BJ (cell line): ENCODE data around the gene ABCC1. TPM values are rescaled to one million over a fixed set of nuclear protein-coding genes. Genes with fewer than 3 reads are reported as not detected.
A peak's percentile ranks its signal among the peaks of the same experiment; 100 is the strongest.

Source experiments
- CTCF ChIA-PET: fragments of 350-600 bp; formaldehyde crosslinking; extraction: SDS; loops from one replicate; lab custom pipeline; 2021; ENCODE audit warnings: antibody characterized with exemption, inconsistent platforms; lab: Yijun Ruan, JAX
- POLR2A ChIA-PET: fragments of 300-600 bp; sonication (Branson Sonifier 250); formaldehyde crosslinking; extraction: SDS; loops from one replicate; lab custom pipeline; 2021; ENCODE audit warnings: antibody characterized with exemption; lab: Charles Lee
- DNase-seq: peaks from one replicate; pipeline ENCODE4 v3.0.0-alpha.2; 2011; ENCODE audit warnings: low read depth
- H3K27me3 ChIP-seq: 2 replicates; pipeline ENCODE4 v1.6.0; 2011; ENCODE audit warnings: low read length; ENCODE audit not compliant: control insufficient read depth, insufficient read depth
- H3K36me3 ChIP-seq: 2 replicates; pipeline ENCODE4 v1.5.1; 2011; ENCODE audit warnings: low read length; ENCODE audit not compliant: control insufficient read depth, insufficient read depth
- H3K4me3 ChIP-seq: 2 replicates; pipeline ENCODE4 v1.5.1; 2011; ENCODE audit warnings: low read depth, mild to moderate bottlenecking, control low read depth, low read length
- polyA plus RNA-seq: library from polyadenylated mRNA; depleted of rRNA; stranded (reverse); fragments of >200 nt; gene quantifications from 2 replicates; pipeline ENCODE4 v1.2.3, GENCODE V29; 2011
- TF ChIP-seq, protein P1 (sequence below): IDR thresholded peaks from 2 replicates; pipeline ENCODE4 v1.5.1; 2011; ENCODE audit warnings: low read depth, mild to moderate bottlenecking, control low read depth, inconsistent platforms, low read length, moderate library complexity; ENCODE audit not compliant: insufficient read depth

Gene ABCC1
- polyA plus RNA-seq, 1 experiment, result 27.3 TPM

DNA sequence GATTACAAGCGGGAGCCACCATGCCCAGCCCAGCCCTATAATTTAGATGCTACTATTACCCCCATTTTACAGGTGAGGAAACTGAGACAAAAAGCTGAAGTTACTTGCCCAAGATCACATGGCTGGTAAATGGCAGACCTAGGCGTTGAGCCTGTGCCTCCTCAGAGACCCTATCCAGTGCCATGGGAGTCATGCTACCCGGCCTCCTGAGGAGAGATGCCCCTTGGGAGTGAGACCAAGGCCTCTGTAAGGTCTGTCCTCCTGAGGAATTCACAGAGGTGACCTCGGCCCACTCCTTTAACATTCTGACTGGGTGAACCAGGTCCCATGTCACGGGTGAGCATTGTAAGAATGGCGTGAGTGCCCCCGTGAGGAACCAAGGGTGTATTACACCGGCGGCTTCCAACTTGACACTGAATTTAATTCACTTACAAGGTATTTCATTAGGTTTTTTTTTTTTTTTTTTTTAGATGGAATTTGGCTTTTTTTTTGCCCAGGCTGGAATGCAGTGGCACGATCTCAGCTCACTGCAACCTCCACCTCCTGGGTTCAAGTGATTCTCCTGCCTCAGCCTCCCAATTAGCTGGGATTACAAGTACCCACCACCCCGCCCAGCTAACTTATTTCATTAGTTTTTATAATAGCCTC lies 178.2 kb downstream of the ABCC1 start:
- Histone ChIP-seq H3K4me3 (no peak overlapping the region), H3K27me3 (no peaks in the 10 kb centered on the region), H3K36me3 (peaks cover 16% of the 10 kb centered on the region)
- POLR2A ChIA-PET, result no interaction called here
- CTCF ChIA-PET, result interaction anchor here (0.6 to 3.0 kb wide), 30 partner anchors 10 to 700 kb away, joined by 3 to 18 read pairs (median 4); no protein-coding TSS in a partner anchor
- DNase-seq, result peak; percentile 10
- TF ChIP-seq, protein P1, sequence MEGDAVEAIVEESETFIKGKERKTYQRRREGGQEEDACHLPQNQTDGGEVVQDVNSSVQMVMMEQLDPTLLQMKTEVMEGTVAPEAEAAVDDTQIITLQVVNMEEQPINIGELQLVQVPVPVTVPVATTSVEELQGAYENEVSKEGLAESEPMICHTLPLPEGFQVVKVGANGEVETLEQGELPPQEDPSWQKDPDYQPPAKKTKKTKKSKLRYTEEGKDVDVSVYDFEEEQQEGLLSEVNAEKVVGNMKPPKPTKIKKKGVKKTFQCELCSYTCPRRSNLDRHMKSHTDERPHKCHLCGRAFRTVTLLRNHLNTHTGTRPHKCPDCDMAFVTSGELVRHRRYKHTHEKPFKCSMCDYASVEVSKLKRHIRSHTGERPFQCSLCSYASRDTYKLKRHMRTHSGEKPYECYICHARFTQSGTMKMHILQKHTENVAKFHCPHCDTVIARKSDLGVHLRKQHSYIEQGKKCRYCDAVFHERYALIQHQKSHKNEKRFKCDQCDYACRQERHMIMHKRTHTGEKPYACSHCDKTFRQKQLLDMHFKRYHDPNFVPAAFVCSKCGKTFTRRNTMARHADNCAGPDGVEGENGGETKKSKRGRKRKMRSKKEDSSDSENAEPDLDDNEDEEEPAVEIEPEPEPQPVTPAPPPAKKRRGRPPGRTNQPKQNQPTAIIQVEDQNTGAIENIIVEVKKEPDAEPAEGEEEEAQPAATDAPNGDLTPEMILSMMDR, result peak; percentile 85

GRCh38 chr16:16131204-16131603 lies 181.8 kb downstream of the ABCC1 start:
- peaks cover 10% of the 10 kb centered on the region for H3K36me3 ChIP-seq
- no peak for DNase-seq
- POLR2A ChIA-PET, result no interaction called here

GRCh38 chr16:16131659-16132058 lies 182.2 kb downstream of the ABCC1 start:
- TF ChIP-seq, protein P1, result no peak
- ChIA-PET POLR2A (no interaction called here), CTCF (interaction anchor here (1.4 kb wide), 1 partner anchor 257 kb away, joined by 8 read pairs; no protein-coding TSS in a partner anchor)

More at GRCh38 chr16:16131204-16131603, 181.8 kb downstream of the ABCC1 start:
- H3K27me3 ChIP-seq, result no peaks in the 10 kb centered on the region
- CTCF ChIA-PET, result no interaction called here
- no peak overlapping the region for H3K4me3 ChIP-seq
- TF ChIP-seq, protein P1, result no peak

DNA sequence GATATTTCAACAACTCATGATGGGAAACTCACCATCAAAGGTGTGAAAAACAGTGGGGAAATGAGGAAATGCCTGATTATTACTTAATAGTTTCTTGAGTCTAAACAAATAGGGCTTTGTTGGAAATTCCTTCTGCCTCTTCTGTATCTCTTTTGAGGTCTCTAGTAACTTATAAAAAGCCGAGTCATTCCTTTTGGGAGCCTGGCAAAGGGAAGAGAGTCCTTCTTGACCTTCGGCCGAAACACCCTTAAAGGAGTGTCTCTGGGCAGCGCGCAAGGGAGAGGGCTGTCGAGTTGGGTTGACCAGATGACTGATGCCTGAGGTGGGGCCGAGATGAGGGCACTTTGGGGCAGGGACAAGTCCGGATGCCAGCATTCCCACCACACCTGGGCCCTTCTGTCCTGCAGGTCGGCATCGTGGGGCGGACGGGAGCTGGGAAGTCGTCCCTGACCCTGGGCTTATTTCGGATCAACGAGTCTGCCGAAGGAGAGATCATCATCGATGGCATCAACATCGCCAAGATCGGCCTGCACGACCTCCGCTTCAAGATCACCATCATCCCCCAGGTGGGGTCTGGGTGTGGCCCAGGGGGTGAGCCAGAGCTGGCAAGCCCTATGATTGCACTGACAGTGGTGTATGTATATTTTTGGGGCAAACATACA lies 184.7 kb downstream of the ABCC1 start:
- TF ChIP-seq, protein P1, result no peak
- H3K4me3 ChIP-seq, result no peak overlapping the region
- H3K27me3 ChIP-seq, result no peaks in the 10 kb centered on the region
- ChIA-PET CTCF (interaction anchor here (0.6 kb wide), 1 partner anchor 92 kb away, joined by 3 read pairs; no protein-coding TSS in a partner anchor), POLR2A (no interaction called here)
- peaks cover 24% of the 10 kb centered on the region for H3K36me3 ChIP-seq
- DNase-seq, result no peak

More at GRCh38 chr16:16131659-16132058, 182.2 kb downstream of the ABCC1 start:
- peaks cover 14% of the 10 kb centered on the region for H3K36me3 ChIP-seq
- no peak overlapping the region for H3K4me3 ChIP-seq
- no peaks in the 10 kb centered on the region for H3K27me3 ChIP-seq
- no peak for DNase-seq

DNA sequence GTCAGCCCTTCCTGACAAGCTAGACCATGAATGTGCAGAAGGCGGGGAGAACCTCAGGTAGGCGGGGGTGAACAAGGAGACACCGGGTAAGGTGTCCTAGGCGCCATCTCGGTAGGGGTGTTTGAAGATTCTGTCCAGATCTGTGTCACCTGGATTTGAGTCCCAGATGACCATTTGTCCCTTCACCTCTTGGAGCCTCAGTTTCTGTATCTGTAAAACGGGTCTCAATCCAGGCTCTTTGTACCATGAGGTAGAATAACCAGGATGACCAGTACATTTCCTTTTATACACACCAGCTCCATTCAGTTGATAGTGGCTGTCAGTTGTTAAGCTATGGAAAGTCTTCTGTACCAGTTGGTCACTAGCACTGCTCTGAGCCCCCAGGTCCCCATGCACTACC lies 187.2 kb downstream of the ABCC1 start:
- CTCF ChIA-PET, result interaction anchor here (0.5 to 0.9 kb wide), 3 partner anchors 25 to 451 kb away, joined by 3 read pairs; no protein-coding TSS in a partner anchor
- TF ChIP-seq, protein P1, result no peak
- Histone ChIP-seq H3K4me3 (no peak overlapping the region), H3K36me3 (peaks cover 23% of the 10 kb centered on the region), H3K27me3 (no peaks in the 10 kb centered on the region)
- POLR2A ChIA-PET, result no interaction called here
- DNase-seq, result no peak
